B cell (primary cell): ENCODE data around the gene PARD3B. TPM values are rescaled to one million over a fixed set of nuclear protein-coding genes. Genes with fewer than 3 reads are reported as not detected.

Experiments used
- ATAC-seq: fragments of 200-7000 bp; cut with Tn5 transposase; one replicate; pipeline ENCODE4 v1.10.0; 2021; ENCODE audit warnings: low read depth, mild to moderate bottlenecking, moderate number of reproducible peaks, moderate library complexity
- CTCF ChIA-PET: fragments of 350-600 bp; sonication (Branson Sonifier 250); formaldehyde crosslinking; loops from one replicate; lab custom pipeline; 2021; ENCODE audit warnings: antibody characterized with exemption, inconsistent platforms; lab: Charles Lee
- POLR2A ChIA-PET: fragments of 350-600 bp; sonication (Branson Sonifier 250); formaldehyde crosslinking; loops from one replicate; lab custom pipeline; 2021; ENCODE audit warnings: antibody characterized with exemption; lab: Charles Lee
- DNase-seq: peaks from one replicate; pipeline ENCODE4 v3.0.0; 2013
- H2AFZ ChIP-seq: 2 replicates; pipeline ENCODE4 v1.6.1; 2012; ENCODE audit warnings: mild to moderate bottlenecking, low read depth, low read length; ENCODE audit not compliant: insufficient read depth, poor library complexity, severe bottlenecking
- H3K27ac ChIP-seq, 2 donors: 1 replicate in 1 of 2; 2 replicates in 1 of 2; pipeline ENCODE4 v1.5.1; 2012 to 2013; ENCODE audit warnings: low read length in 2 of 2, mild to moderate bottlenecking in 2 of 2, moderate library complexity in 1 of 2
- H3K27me3 ChIP-seq, 4 experiments: fragments of 200-600 bp in 1 of 4; sonication (generic) in 1 of 4; replicated peaks in 1 of 4; 1 replicate in 2 of 4; 2 replicates in 2 of 4; pipeline versions ENCODE4 v1.6.1 to v1.7.0; 2013 to 2016; ENCODE audit warnings: low read length in 3 of 4, mild to moderate bottlenecking in 2 of 4, mixed read lengths in 1 of 4, moderate library complexity in 1 of 4; ENCODE audit not compliant: insufficient read depth in 4 of 4, control insufficient read depth in 3 of 4; ENCODE audit errors: control extremely low read depth in 1 of 4
- H3K36me3 ChIP-seq, 2 experiments: replicated peaks in 1 of 2; 1 replicate in 1 of 2; 2 replicates in 1 of 2; pipeline versions ENCODE4 v1.6.1 to v1.7.1; 2013; ENCODE audit warnings: low read length in 1 of 2; ENCODE audit not compliant: insufficient read depth in 2 of 2, control insufficient read depth in 1 of 2; ENCODE audit errors: control extremely low read depth in 1 of 2, extremely low read depth in 1 of 2
- H3K4me1 ChIP-seq, 2 donors: fragments of 200-600 bp in 1 of 2; sonication (generic) in 1 of 2; 1 replicate in 1 of 2; 2 replicates in 1 of 2; pipeline versions ENCODE4 v1.5.1 to v1.6.1; 2013 to 2017; ENCODE audit warnings: low read length in 2 of 2; ENCODE audit not compliant: control insufficient read depth in 2 of 2, insufficient read depth in 2 of 2
- H3K4me2 ChIP-seq: replicated peaks from 2 replicates; pipeline ENCODE3; 2012; ENCODE audit warnings: mild to moderate bottlenecking, low read depth, low read length; ENCODE audit not compliant: poor library complexity, severe bottlenecking
- H3K4me3 ChIP-seq, 5 experiments: fragments of 200-600 bp in 1 of 5; sonication (generic) in 1 of 5; 1 replicate in 3 of 5; 2 replicates in 2 of 5; pipeline versions ENCODE4 v1.5.1 to v1.7.0; 2011 to 2016; ENCODE audit warnings: low read length in 4 of 5, mild to moderate bottlenecking in 4 of 5, low read depth in 2 of 5, control low read depth in 1 of 5, moderate library complexity in 1 of 5; ENCODE audit not compliant: insufficient read depth in 1 of 5; ENCODE audit errors: control extremely low read depth in 1 of 5, extremely low read depth in 1 of 5
- H3K79me2 ChIP-seq: fragments of 200-600 bp; sonication (generic); one replicate; pipeline ENCODE4 v1.6.0; 2016; ENCODE audit warnings: low read length; ENCODE audit not compliant: control insufficient read depth, insufficient read depth
- H3K9ac ChIP-seq: fragments of 200-600 bp; sonication (generic); 2 replicates; pipeline ENCODE4 v1.6.1; 2017; ENCODE audit warnings: mild to moderate bottlenecking, low read length, moderate library complexity
- H3K9me3 ChIP-seq, 3 donors: one replicate each; pipeline versions ENCODE4 v1.6.1 to v1.7.1; 2013; ENCODE audit warnings: low read length in 2 of 3; ENCODE audit not compliant: control insufficient read depth in 2 of 3, insufficient read depth in 1 of 3; ENCODE audit errors: control extremely low read depth in 1 of 3
- H4K20me1 ChIP-seq: 2 replicates; pipeline ENCODE4 v1.6.0; 2012; ENCODE audit warnings: mild to moderate bottlenecking, low read length; ENCODE audit not compliant: insufficient read depth, control insufficient read depth, poor library complexity, severe bottlenecking
- H3K27ac Mint-ChIP-seq: one replicate; pipeline ENCODE4 v1.8.0; 2021; ENCODE audit warnings: mixed read lengths
- H3K27me3 Mint-ChIP-seq: one replicate; pipeline ENCODE4 v1.8.0; 2021; ENCODE audit warnings: mixed read lengths
- H3K4me1 Mint-ChIP-seq: one replicate; pipeline ENCODE4 v1.8.0; 2021; ENCODE audit warnings: mixed read lengths
- H3K4me3 Mint-ChIP-seq: one replicate; pipeline ENCODE4 v1.8.0; 2021; ENCODE audit warnings: mixed read lengths
- H3K9me3 Mint-ChIP-seq: one replicate; pipeline ENCODE4 v1.8.0; 2022; ENCODE audit warnings: mixed read lengths; ENCODE audit not compliant: insufficient read depth
- EZH2 ChIP-seq: IDR thresholded peaks from 2 replicates; pipeline ENCODE4 v1.6.1; 2012; ENCODE audit warnings: borderline replicate concordance, low read depth, mild to moderate bottlenecking, moderate library complexity, low read length; ENCODE audit not compliant: insufficient read depth, poor library complexity, severe bottlenecking
- WGBS: methylation state at CpG from one replicate; pipeline ENCODE4 v1.1.5; 2013; ENCODE audit warnings: missing lambda C conversion rate; ENCODE audit not compliant: insufficient coverage; 5-methylcytosine and 5-hydroxymethylcytosine counted together
- intact Hi-C: fragments of 100-400 bp; cut with micrococcal nuclease; formaldehyde crosslinking; loops from one replicate; pipeline ENCODE4 v1.10.0; 2022
- polyA plus RNA-seq: library from polyadenylated mRNA; depleted of rRNA; stranded (reverse); fragments of >200 nt; gene quantifications from 2 replicates; pipeline ENCODE4 v1.2.3, GENCODE V29; 2012
- total RNA-seq, 2 donors: library from RNA; stranded (reverse); fragments of 120-200 nt in 1 of 2; gene quantifications; 1 replicate in 1 of 2; 2 replicates in 1 of 2; pipeline versions ENCODE4 v1.2.3 to v1.2.4, GENCODE V29; 2013 to 2022
- TF ChIP-seq, protein P1 (sequence below): fragments of 200-600 bp; IDR thresholded peaks from one replicate; pipeline ENCODE4 v1.8.0; 2022; ENCODE audit warnings: antibody characterized with exemption, mild to moderate bottlenecking

PARD3B gene
- total and polyA plus RNA-seq, 2 donors (not counting 1 experiment from before 2014, with no cell fraction given): not detected

DNA sequence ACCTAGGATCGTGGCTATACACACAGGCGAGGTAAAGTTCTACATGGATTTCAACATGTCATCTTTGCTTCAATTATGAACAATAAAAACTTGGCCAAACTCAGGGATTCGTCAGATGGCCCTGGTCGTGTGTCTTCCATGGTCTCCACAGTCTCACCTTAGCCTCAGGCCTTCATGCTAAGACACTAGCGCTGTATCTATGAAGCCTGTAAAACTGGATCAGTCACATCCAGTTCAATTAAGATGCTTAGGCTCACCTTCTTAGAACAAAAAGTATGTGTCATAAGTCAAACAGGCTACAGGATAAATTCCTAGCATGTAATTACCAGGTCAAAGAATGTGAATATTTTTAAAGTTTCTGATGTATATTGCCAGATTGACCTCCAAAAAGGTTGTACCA, 1023.3 kb downstream of the PARD3B start:
- POLR2A ChIA-PET: no interaction called here
- Histone ChIP-seq H2AFZ (no peak overlapping the region), H3K4me2 (no peak overlapping the region), H3K4me1 (no peaks in the 10 kb centered on the region), H3K27ac (no peak overlapping the region), H3K36me3 (no peaks in the 10 kb centered on the region), H3K79me2 (no peaks in the 10 kb centered on the region), H3K9ac (no peak overlapping the region), H4K20me1 (no peaks in the 10 kb centered on the region), H3K9me3 (no peaks in the 10 kb centered on the region), H3K27me3 (no peaks in the 10 kb centered on the region), H3K4me3 (no peak overlapping the region)
- Mint-ChIP-seq H3K27ac (no peak overlapping the region), H3K9me3 (no peaks in the 10 kb centered on the region), H3K4me1 (no peaks in the 10 kb centered on the region), H3K4me3 (no peak overlapping the region), H3K27me3 (peaks cover 13% of the 10 kb centered on the region)
- ATAC-seq (no peak), DNase-seq (no peak)
- intact Hi-C loops: no loop called here
- 100% methylated on average over 4 of the region's 5 CpGs for WGBS
- TF ChIP-seq, protein P1, sequence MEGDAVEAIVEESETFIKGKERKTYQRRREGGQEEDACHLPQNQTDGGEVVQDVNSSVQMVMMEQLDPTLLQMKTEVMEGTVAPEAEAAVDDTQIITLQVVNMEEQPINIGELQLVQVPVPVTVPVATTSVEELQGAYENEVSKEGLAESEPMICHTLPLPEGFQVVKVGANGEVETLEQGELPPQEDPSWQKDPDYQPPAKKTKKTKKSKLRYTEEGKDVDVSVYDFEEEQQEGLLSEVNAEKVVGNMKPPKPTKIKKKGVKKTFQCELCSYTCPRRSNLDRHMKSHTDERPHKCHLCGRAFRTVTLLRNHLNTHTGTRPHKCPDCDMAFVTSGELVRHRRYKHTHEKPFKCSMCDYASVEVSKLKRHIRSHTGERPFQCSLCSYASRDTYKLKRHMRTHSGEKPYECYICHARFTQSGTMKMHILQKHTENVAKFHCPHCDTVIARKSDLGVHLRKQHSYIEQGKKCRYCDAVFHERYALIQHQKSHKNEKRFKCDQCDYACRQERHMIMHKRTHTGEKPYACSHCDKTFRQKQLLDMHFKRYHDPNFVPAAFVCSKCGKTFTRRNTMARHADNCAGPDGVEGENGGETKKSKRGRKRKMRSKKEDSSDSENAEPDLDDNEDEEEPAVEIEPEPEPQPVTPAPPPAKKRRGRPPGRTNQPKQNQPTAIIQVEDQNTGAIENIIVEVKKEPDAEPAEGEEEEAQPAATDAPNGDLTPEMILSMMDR: no peak
- no peak for TF ChIP-seq EZH2
- CTCF ChIA-PET: no interaction called here

DNA sequence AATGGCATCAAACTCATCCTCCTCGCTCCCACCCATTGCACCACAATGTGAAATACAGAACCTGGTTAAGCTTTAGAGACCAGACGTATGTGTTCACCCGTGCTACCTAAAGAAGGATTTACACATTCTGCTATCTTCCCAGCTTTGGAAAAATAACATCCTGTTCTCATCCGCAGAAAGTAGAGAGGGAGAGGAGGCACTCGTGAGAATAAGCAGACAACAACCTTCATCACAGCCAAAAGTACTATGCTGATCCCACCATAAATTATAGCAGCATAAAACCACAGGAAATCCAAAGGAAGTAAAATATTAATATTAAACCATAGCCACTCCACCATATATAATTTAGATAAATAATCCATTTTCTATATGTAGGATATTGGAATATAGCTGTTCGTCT, 1025.4 kb downstream of the PARD3B start:
- Histone ChIP-seq H3K27ac (no peak overlapping the region), H3K36me3 (no peaks in the 10 kb centered on the region), H3K79me2 (no peaks in the 10 kb centered on the region), H3K9me3 (peaks cover 0 to 2% (median 0%) of the 10 kb centered on the region in 3 donors), H3K9ac (no peak overlapping the region), H3K4me2 (no peak overlapping the region), H3K27me3 (no peaks in the 10 kb centered on the region), H3K4me1 (no peaks in the 10 kb centered on the region), H3K4me3 (no peak overlapping the region), H2AFZ (no peak overlapping the region), H4K20me1 (no peaks in the 10 kb centered on the region)
- H3K9me3 Mint-ChIP-seq: no peaks in the 10 kb centered on the region
- ATAC-seq (no peak), DNase-seq (no peak)
- no peak overlapping the region for H3K27ac Mint-ChIP-seq
- TF ChIP-seq, protein P1: no peak
- no peak for TF ChIP-seq EZH2
- H3K4me1 Mint-ChIP-seq: no peaks in the 10 kb centered on the region
- H3K4me3 Mint-ChIP-seq: no peak overlapping the region
- 100% methylated on average over 1 of the region's 6 CpGs for WGBS
- intact Hi-C loops: no loop called here
- POLR2A ChIA-PET: no interaction called here
- CTCF ChIA-PET: no interaction called here
- H3K27me3 Mint-ChIP-seq: peaks cover 10% of the 10 kb centered on the region
